Right atrium auricular region (tissue), 2 donors: Measurements from ENCODE around the gene OR11H6. TPM values are rescaled to one million over a fixed set of nuclear protein-coding genes. Genes with fewer than 3 reads are reported as not detected.
"Not testable (repeated sequence)": the region's sequence is repeated elsewhere in the genome, so short reads cannot be mapped to it uniquely, and the experiment has no call there.

Experiments
- DNase-seq: peaks from one replicate; pipeline ENCODE4 v3.0.0-alpha.2; 2019; ENCODE audit warnings: low spot score
- H3K27ac ChIP-seq, 2 donors: fragments of 200-600 bp; sonication (generic); 1 replicate in 1 of 2; 2 replicates in 1 of 2; pipeline ENCODE4 v1.5.1; 2016 to 2019
- H3K27me3 ChIP-seq, 2 donors: fragments of 200-600 bp; sonication (generic); one replicate each; pipeline versions ENCODE4 v1.5.1 to v1.6.0; 2017 to 2019
- H3K36me3 ChIP-seq: fragments of 200-600 bp; sonication (generic); one replicate; pipeline ENCODE4 v1.5.1; 2016
- H3K4me1 ChIP-seq, 2 donors: fragments of 200-600 bp; sonication (generic); one replicate each; pipeline versions ENCODE4 v1.5.1 to v1.6.0; 2017 to 2019
- H3K4me3 ChIP-seq, 2 donors: fragments of 200-600 bp; sonication (generic); 1 replicate in 1 of 2; 2 replicates in 1 of 2; pipeline ENCODE4 v1.5.1; 2017 to 2019; ENCODE audit warnings: mild to moderate bottlenecking in 1 of 2, moderate library complexity in 1 of 2
- H3K9me3 ChIP-seq, 2 donors: fragments of 200-600 bp; sonication (generic); one replicate each; pipeline ENCODE4 v1.5.1; 2019
- CTCF ChIP-seq, 2 donors: fragments of 200-600 bp; sonication (generic); IDR thresholded peaks; one replicate each; pipeline ENCODE4 v1.5.1; 2019; ENCODE audit warnings: antibody characterized with exemption in 2 of 2
- total RNA-seq, 2 donors: library from RNA; depleted of rRNA; stranded (reverse); fragments of >200 nt; gene quantifications; one replicate each; pipeline ENCODE4 v1.1.0, GENCODE V29; 2016

The OR11H6 gene
- total RNA-seq, result not detected

DNA sequence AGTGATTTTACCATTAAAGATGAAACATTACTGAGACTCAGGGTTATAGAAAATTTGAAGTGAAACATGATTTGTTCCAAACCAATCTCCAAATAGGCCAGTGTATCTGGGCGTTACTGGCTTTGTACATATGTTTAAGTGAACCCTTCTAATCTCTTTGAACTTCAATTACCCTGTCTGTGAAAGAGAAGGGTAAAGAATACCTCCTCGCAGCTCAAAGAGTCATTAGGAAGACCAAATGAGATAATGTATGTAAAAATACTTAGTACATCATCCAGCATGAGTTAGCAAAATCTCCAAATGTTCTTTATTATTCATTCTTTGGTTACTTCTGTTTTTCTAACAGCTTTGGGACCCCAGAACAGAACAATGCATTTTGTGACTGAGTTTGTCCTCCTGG is at the start of gene OR11H6:
OR11H6 (plus strand) TSS at position 301 of the 400 bp plus-strand sequence; CDS start at position 301, 0 bp downstream.
- Histone ChIP-seq H3K4me1 (no peaks in the 10 kb centered on the region), H3K36me3 (no peaks in the 10 kb centered on the region), H3K4me3 (no peak within 1 kb of the TSS), H3K27me3 (no peaks in the 10 kb centered on the region), H3K27ac (no peak within 1 kb of the TSS), H3K9me3 (no peaks in the 10 kb centered on the region)
- DNase-seq, result no peak
- TF ChIP-seq CTCF (IDR thresholded peaks at IDR 0.05), result no peak

- not testable (repeated sequence) for H3K4me3 ChIP-seq, H3K9me3 ChIP-seq, DNase-seq, H3K27ac ChIP-seq, H3K27me3 ChIP-seq, H3K4me1 ChIP-seq, H3K36me3 ChIP-seq
Observed at GRCh38 chr14:20174205-20174604, 49.3 kb upstream of the OR11H6 start.

DNA sequence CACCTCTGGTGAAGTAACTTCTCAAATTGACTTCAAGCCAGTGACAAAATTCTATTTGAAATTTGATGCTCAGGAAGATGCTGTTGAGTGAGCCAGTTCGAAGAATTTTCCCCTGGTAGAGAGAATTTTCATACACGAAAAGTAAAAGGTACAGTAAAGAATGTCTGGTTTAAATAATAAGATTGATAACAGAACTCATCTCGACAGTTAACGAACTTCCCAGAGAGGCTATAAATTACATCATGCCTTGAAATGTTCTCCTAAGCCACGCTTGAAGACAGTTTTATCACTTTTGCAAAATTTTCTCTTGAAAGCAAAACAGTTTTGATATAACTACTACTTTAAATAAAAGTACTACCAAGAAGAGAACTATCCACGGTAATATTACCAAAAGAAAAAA is 47.2 kb upstream of the OR11H6 start:
- Histone ChIP-seq H3K4me1 (no peaks in the 10 kb centered on the region), H3K36me3 (no peaks in the 10 kb centered on the region), H3K9me3 (no peaks in the 10 kb centered on the region), H3K4me3 (no peak overlapping the region), H3K27ac (no peak overlapping the region), H3K27me3 (no peaks in the 10 kb centered on the region)
- TF ChIP-seq CTCF (IDR thresholded peaks at IDR 0.05), result no peak
- DNase-seq, result no peak

DNA sequence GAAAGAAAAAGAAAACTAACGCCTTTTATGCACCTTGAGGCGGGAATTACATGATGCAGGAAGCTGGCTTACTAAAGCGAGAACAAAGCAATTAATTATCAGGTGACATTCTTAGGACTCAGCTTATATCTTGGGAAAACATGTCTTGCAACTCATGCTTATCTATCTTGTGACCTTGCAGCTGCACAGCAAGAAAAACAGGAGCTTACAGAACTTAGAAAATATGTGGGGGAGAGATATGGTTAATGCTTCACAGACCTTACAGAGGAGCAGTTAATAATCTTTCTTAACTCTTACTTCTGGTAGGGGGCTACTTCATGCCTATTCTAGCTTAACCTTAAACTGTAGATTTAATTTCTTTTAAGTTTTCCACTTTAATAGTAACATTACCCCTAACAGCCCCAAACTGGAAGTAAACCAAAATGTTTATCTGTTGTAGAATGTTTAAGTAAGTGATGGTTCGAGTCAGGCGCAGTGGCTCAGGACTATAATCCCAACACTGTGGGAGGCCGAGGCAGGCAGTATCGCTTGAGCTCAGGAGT is 46.0 kb upstream of the OR11H6 start:
- TF ChIP-seq CTCF (IDR thresholded peaks at IDR 0.05), result no peak
- H3K4me1 ChIP-seq, result no peaks in the 10 kb centered on the region
- DNase-seq, result no peak
- H3K27ac ChIP-seq, result no peak overlapping the region
- no peaks in the 10 kb centered on the region for H3K27me3 ChIP-seq
- no peaks in the 10 kb centered on the region for H3K36me3 ChIP-seq
- H3K4me3 ChIP-seq, result no peak overlapping the region
- H3K9me3 ChIP-seq, result no peaks in the 10 kb centered on the region

DNA sequence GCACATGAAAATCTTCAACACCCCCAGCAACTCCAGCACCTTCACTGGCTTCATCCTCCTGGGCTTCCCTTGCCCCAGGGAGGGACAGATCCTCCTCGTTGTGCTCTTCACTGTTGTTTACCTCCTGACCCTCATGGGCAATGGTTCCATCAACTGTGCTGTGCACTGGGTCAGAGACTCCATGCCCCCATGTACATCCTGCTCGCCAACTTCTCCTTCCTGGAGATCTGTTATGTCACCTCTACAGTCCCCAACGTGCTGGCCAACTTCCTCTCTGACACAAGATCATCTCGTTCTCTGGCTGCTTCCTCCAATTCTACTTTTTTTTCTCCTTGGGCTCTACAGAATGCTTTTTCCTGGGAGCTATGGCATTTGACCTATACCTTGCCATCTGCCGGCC is 44.3 kb upstream of the OR11H6 start:
- Histone ChIP-seq H3K27me3 (no peaks in the 10 kb centered on the region), H3K27ac (no peak overlapping the region), H3K9me3 (no peaks in the 10 kb centered on the region), H3K36me3 (no peaks in the 10 kb centered on the region), H3K4me3 (no peak overlapping the region), H3K4me1 (no peaks in the 10 kb centered on the region)
- TF ChIP-seq CTCF (IDR thresholded peaks at IDR 0.05), result no peak
- no peak for DNase-seq

DNA sequence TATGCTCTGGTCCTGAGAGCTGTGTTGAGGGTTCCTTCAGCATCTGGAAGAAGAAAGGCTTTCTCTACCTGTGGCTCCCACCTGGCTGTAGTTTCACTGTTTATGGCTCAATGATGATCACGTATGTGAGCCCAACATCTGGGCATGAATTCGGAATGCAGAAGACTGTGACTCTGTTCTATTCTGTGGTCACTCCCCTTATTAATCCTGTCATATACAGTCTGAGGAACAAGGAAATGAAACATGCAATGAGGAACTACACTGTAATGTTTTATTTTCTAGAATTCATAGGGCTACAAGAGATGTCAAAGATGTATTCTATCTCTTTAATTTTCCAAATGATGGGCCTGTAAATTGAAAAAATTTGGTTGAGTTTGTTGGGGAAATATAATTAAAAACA is 43.6 kb upstream of the OR11H6 start:
- Histone ChIP-seq H3K36me3 (no peaks in the 10 kb centered on the region), H3K27ac (no peak overlapping the region), H3K9me3 (no peaks in the 10 kb centered on the region), H3K27me3 (no peaks in the 10 kb centered on the region), H3K4me1 (no peaks in the 10 kb centered on the region), H3K4me3 (no peak overlapping the region)
- DNase-seq, result no peak
- no peak for TF ChIP-seq CTCF (IDR thresholded peaks at IDR 0.05)
